D721Med (cell line): ENCODE measurements around the gene EVA1C.

Source experiments
- DNase-seq: peaks from one replicate; pipeline ENCODE4 v3.0.0; 2011; ENCODE audit warnings: low spot score; ENCODE audit not compliant: insufficient read length
- FAIRE-seq: peaks from 2 replicates; lab custom pipeline; 2011; peaks lifted over from hg19 to GRCh38; lab: Jason Lieb, UNC
- CTCF ChIP-seq: IDR thresholded peaks from 2 replicates; pipeline ENCODE4 v1.5.1; 2012; ENCODE audit warnings: mild to moderate bottlenecking, control low read depth; ENCODE audit not compliant: insufficient read depth; ENCODE audit errors: missing control alignments

The EVA1C gene

GRCh38 chr21:32391755-32392154, 20.8 kb upstream of the EVA1C start:
- no peak for TF ChIP-seq CTCF
- FAIRE-seq (no peak), DNase-seq (no peak)

- FAIRE-seq = no peak
- no peak for TF ChIP-seq CTCF
- no peak for DNase-seq
Measured at GRCh38 chr21:32392299-32392879, 20.1 kb upstream of the EVA1C start.

DNA sequence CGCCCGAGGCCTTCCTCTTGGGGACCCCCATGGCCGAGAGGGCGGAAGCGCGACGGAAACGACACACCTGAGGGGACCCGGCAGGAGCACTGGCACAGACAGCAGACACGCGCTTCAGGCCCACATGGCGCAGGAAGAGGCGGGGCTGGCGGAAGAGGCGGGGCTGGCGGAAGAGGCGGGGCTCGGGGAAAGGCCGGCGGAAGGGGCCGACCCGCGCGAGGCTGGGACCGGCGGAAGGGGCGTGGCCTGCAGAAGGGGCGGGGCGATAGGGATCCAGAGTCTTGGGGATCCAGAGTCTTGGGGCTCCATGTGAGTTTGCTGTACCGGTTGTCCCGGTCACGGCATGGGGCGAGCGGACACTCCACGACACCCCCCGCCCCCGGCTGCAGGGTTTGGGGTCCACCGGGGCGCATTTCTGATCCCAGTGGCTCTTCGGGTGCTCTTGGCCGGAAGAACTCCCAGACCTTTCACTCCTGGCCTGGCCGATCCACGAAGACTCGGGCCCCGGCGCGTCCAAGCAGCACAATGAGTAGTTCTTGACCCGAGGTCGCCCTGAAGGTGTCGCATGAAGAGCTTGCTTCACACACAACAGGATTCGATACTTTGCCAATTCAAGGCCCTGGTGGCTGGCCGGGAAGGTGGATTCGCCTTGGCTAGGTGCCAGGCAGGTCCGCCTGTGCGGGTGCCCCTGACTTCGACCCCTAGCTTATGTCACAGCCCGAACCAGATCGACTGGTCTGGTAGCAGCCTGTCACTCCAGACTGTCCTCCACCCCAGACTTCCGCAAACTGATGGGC, 19.4 kb upstream of the EVA1C start, which contains the start of gene URB1:
URB1 (minus strand) TSS at position 133 of the 797 bp plus-strand sequence; CDS start at position 31, 102 bp downstream.
- DNase-seq (peak; percentile 73), FAIRE-seq (no peak)
- TF ChIP-seq CTCF = no peak

GRCh38 chr21:32393677-32394001, 18.9 kb upstream of the EVA1C start:
- TF ChIP-seq CTCF = no peak
- no peak for FAIRE-seq
- no peak for DNase-seq

DNA sequence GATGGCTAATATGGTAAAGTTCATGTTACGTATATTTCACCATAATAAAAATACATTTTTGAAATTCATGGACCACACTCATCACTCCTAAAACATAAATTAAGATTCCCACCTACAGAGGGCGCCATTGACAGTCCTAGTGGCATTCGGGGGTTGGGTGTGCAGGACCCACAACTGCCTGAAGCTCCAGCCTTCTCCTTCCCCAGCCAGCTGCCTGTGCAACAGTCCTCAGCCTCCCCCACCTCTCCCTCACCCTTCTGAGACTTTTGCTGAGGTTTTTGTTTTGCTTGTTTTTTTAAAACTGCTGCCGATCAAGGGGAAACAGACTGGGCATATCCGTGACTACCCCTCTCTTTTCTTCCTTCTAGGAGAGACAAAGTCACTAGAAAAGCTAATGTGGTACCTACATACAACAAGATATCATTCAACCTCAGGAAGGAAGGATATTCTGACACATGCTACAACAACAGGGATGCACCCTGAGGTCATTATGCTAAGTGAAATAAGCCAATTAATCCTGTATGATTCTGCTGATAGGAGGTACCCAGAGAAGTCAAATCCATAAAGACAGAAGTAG, 9.2 kb upstream of the EVA1C start:
- peak; percentile 66 for TF ChIP-seq CTCF
- DNase-seq = no peak
- no peak for FAIRE-seq

GRCh38 chr21:32406405-32406804, 6.1 kb upstream of the EVA1C start:
- DNase-seq (no peak), FAIRE-seq (no peak)
- no peak for TF ChIP-seq CTCF

GRCh38 chr21:32410291-32410690, 2.2 kb upstream of the EVA1C start:
- no peak for DNase-seq
- TF ChIP-seq CTCF = no peak
- no peak for FAIRE-seq
